GM23338 (cell line): ENCODE data around the gene FAN1. TPM values are rescaled to one million over a fixed set of nuclear protein-coding genes. Genes with fewer than 3 reads are reported as not detected.

ENCODE experiments used
- ATAC-seq: fragments of 200-7000 bp; cut with Tn5 transposase; 3 replicates; pipeline ENCODE4 v1.9.1; 2020
- DNase-seq: peaks from one replicate; pipeline ENCODE4 v3.0.0-alpha.2; 2015; ENCODE audit warnings: low spot score
- H2AFZ ChIP-seq: fragments of 200-600 bp; sonication (generic); 2 replicates; pipeline ENCODE4 v1.8.0; 2016; ENCODE audit warnings: antibody characterized with exemption, mild to moderate bottlenecking, moderate library complexity
- H3F3A ChIP-seq: fragments of 200-600 bp; sonication (generic); replicated peaks from 2 replicates; pipeline ENCODE4 v1.8.0; 2017; ENCODE audit warnings: antibody characterized with exemption, mixed run types, low read depth
- H3K27ac ChIP-seq: fragments of 200-600 bp; sonication (generic); 2 replicates; pipeline ENCODE4 v1.6.1; 2016; ENCODE audit warnings: low read depth
- H3K27me3 ChIP-seq: fragments of 200-600 bp; sonication (generic); 2 replicates; pipeline ENCODE4 v1.8.0; 2016; ENCODE audit warnings: mild to moderate bottlenecking, mixed run types, moderate library complexity; ENCODE audit not compliant: insufficient read depth
- H3K36me3 ChIP-seq: fragments of 200-600 bp; sonication (generic); 2 replicates; pipeline ENCODE4 v1.8.0; 2016; ENCODE audit warnings: mild to moderate bottlenecking; ENCODE audit not compliant: insufficient read depth
- H3K4me1 ChIP-seq: fragments of 200-600 bp; sonication (generic); 2 replicates; pipeline ENCODE4 v1.8.0; 2016; ENCODE audit warnings: mild to moderate bottlenecking, moderate library complexity; ENCODE audit not compliant: insufficient read depth
- H3K4me2 ChIP-seq: fragments of 200-600 bp; sonication (generic); 2 replicates; pipeline ENCODE4 v1.7.1; 2017; ENCODE audit warnings: mixed run types
- H3K4me3 ChIP-seq: fragments of 200-600 bp; sonication (generic); 2 replicates; pipeline ENCODE4 v1.6.1; 2016; ENCODE audit warnings: mixed run types
- H3K79me2 ChIP-seq: fragments of 200-600 bp; sonication (generic); replicated peaks from 2 replicates; pipeline ENCODE4 v1.8.0; 2017; ENCODE audit warnings: mild to moderate bottlenecking; ENCODE audit not compliant: insufficient read depth
- H3K9me2 ChIP-seq: fragments of 200-600 bp; sonication (generic); 2 replicates; pipeline ENCODE4 v1.8.0; 2017; ENCODE audit not compliant: insufficient read depth
- H4K20me1 ChIP-seq: fragments of 200-600 bp; sonication (generic); replicated peaks from 2 replicates; pipeline ENCODE4 v1.8.0; 2017; ENCODE audit warnings: mild to moderate bottlenecking; ENCODE audit not compliant: insufficient read depth
- H3K27ac Mint-ChIP-seq: 2 replicates; pipeline ENCODE4 v1.8.0; 2020; ENCODE audit warnings: inconsistent platforms, mild to moderate bottlenecking, moderate library complexity, mixed read lengths
- H3K27me3 Mint-ChIP-seq: 3 replicates; pipeline ENCODE4 v1.8.0; 2022; ENCODE audit warnings: low read depth, mild to moderate bottlenecking, moderate library complexity, mixed read lengths, inconsistent platforms; ENCODE audit not compliant: insufficient read depth, poor library complexity
- H3K36me3 Mint-ChIP-seq: 3 replicates; pipeline ENCODE4 v1.8.0; 2021; ENCODE audit warnings: low read depth, mild to moderate bottlenecking, inconsistent platforms, moderate library complexity, mixed read lengths
- H3K4me1 Mint-ChIP-seq: 3 replicates; pipeline ENCODE4 v1.8.0; 2020; ENCODE audit warnings: mild to moderate bottlenecking, inconsistent platforms, mixed read lengths
- H3K4me3 Mint-ChIP-seq: 3 replicates; pipeline ENCODE4 v1.8.0; 2021; ENCODE audit warnings: moderate library complexity, mild to moderate bottlenecking, inconsistent platforms, mixed read lengths
- H3K9me3 Mint-ChIP-seq: 3 replicates; pipeline ENCODE4 v1.8.0; 2020; ENCODE audit warnings: moderate library complexity, mild to moderate bottlenecking, inconsistent platforms, mixed read lengths
- CREB1 ChIP-seq: fragments of 250-450 bp; sonication (Bioruptor Pico); IDR thresholded peaks from 2 replicates; pipeline ENCODE4 v1.5.0; 2020; ENCODE audit warnings: low read depth, mild to moderate bottlenecking, moderate library complexity
- CTCF ChIP-seq, 2 experiments: fragments of 200-600 bp in 1 of 2; sonication (generic) in 1 of 2; conservative IDR thresholded peaks; 2 replicates each; pipeline versions ENCODE4 v1.5.1 to v1.6.1; 2016 to 2017; ENCODE audit warnings: antibody characterized with exemption in 2 of 2, low read depth in 2 of 2, mild to moderate bottlenecking in 2 of 2, moderate library complexity in 1 of 2
- ETS1 ChIP-seq: IDR thresholded peaks from 2 replicates; pipeline ENCODE4 v1.6.1; 2016; ENCODE audit warnings: antibody characterized with exemption
- EZH2 ChIP-seq: fragments of 200-600 bp; sonication (generic); IDR thresholded peaks from one replicate; pipeline ENCODE4 v1.8.0; 2017; ENCODE audit warnings: antibody characterized with exemption, mild to moderate bottlenecking, low read depth; ENCODE audit not compliant: unreplicated experiment
- EZH2phosphoT487 ChIP-seq: fragments of 200-600 bp; sonication (generic); IDR thresholded peaks from one replicate; pipeline ENCODE4 v1.8.1; 2018; ENCODE audit warnings: antibody characterized with exemption; ENCODE audit not compliant: unreplicated experiment
- JUNB ChIP-seq: IDR thresholded peaks from one replicate; pipeline ENCODE4 v1.6.1; 2016; ENCODE audit warnings: antibody characterized with exemption; ENCODE audit not compliant: unreplicated experiment
- NANOG ChIP-seq: IDR thresholded peaks from 2 replicates; pipeline ENCODE4 v1.6.1; 2016; ENCODE audit warnings: antibody characterized with exemption, borderline replicate concordance
- POLR2AphosphoS5 ChIP-seq: IDR thresholded peaks from 2 replicates; pipeline ENCODE4 v1.6.1; 2016; ENCODE audit warnings: antibody characterized with exemption, low read depth
- REST ChIP-seq: IDR thresholded peaks from one replicate; pipeline ENCODE4 v1.6.1; 2018; ENCODE audit warnings: antibody characterized with exemption; ENCODE audit not compliant: unreplicated experiment
- STAT1 ChIP-seq: IDR thresholded peaks from one replicate; pipeline ENCODE4 v1.6.1; 2016; ENCODE audit warnings: antibody characterized with exemption; ENCODE audit not compliant: unreplicated experiment
- ZNF114 ChIP-seq: fragments of 250-450 bp; sonication (Bioruptor Pico); IDR thresholded peaks from 2 replicates; pipeline ENCODE4 v1.5.0; 2020; ENCODE audit warnings: mild to moderate bottlenecking, moderate library complexity
- ZNF331 ChIP-seq: fragments of 250-450 bp; sonication (Bioruptor Pico); IDR thresholded peaks from 2 replicates; pipeline ENCODE4 v1.5.0; 2020; ENCODE audit warnings: low read depth, mild to moderate bottlenecking, moderate library complexity
- ZNF462 ChIP-seq: fragments of 250-450 bp; sonication (Bioruptor Pico); IDR thresholded peaks from 2 replicates; pipeline ENCODE4 v1.5.0; 2020; ENCODE audit warnings: mild to moderate bottlenecking, moderate library complexity
- polyA plus RNA-seq: library from polyadenylated mRNA; unstranded; fragments of >200 nt; fragmentation: Nextera tagmentation; extraction: Ambion mirVana; gene quantifications from 2 replicates; pipeline ENCODE4 v1.2.1, GENCODE V29; 2016
- total RNA-seq: library from RNA; depleted of rRNA; stranded (reverse); fragments of >200 nt; shearing (Covaris generic); gene quantifications from 2 replicates; pipeline ENCODE4 v1.2.3, GENCODE V29; 2014

Gene FAN1
- total and polyA plus RNA-seq, 2 experiments from 2014 or later, result 9.1 to 29.2 TPM

- Histone ChIP-seq H3K79me2 (no peaks in the 10 kb centered on the region), H3K27ac (no peak overlapping the region)
- peak; percentile 46 for ATAC-seq
Observed at GRCh38 chr15:30896211-30896606, 7.5 kb upstream of the FAN1 start.

More at GRCh38 chr15:30896211-30896606, 7.5 kb upstream of the FAN1 start:
- DNase-seq, result no peak
- H3K9me3 Mint-ChIP-seq, result no peaks in the 10 kb centered on the region; the same call in 2 of the 3 replicates
- Histone ChIP-seq H3K4me2 (no peak overlapping the region), H3K36me3 (no peaks in the 10 kb centered on the region), H3K9me2 (no peaks in the 10 kb centered on the region), H4K20me1 (no peaks in the 10 kb centered on the region), H3F3A (no peaks in the 10 kb centered on the region), H3K4me1 (peaks cover 13% of the 10 kb centered on the region), H3K27me3 (no peaks in the 10 kb centered on the region), H2AFZ (no peak overlapping the region), H3K4me3 (no peak overlapping the region)
- no peak overlapping the region for H3K27ac Mint-ChIP-seq
- no peak overlapping the region for H3K4me3 Mint-ChIP-seq
- peaks cover 1% of the 10 kb centered on the region for H3K27me3 Mint-ChIP-seq
- peaks cover 14% of the 10 kb centered on the region for H3K4me1 Mint-ChIP-seq
- TF ChIP-seq CTCF (conservative IDR thresholded peaks at IDR 0.05; ENCODE audit: low read depth in 2 of 2) (no peak), POLR2AphosphoS5 (no peak), NANOG (no peak), ZNF114 (CRISPR knock-in tag) (no peak), JUNB (no peak), REST (no peak), CREB1 (CRISPR knock-in tag) (no peak), EZH2phosphoT487 (no peak), EZH2 (no peak), ZNF462 (CRISPR knock-in tag) (no peak), STAT1 (no peak), ZNF331 (CRISPR knock-in tag) (no peak), ETS1 (no peak)
- no peaks in the 10 kb centered on the region for H3K36me3 Mint-ChIP-seq
